ENCODE results near the gene SLC13A5.

Gene SLC13A5

DNA sequence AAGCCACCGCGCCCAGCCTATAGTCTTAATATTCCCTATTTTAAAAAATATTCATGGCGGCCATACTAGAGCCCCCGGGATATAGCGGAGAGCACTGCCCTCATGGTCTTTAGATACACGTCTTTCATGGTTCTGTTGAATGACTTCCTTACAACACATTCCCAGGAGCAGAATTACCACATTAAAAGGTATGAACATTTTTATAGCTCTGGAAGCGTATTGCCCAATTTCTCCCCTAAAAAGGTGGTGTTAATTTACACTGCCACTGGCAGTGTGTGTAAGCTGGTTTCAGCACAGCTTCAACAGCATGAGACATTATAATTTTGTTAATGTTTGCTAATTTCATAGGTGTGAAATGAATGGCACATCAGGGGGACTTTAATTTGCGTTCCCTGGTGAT, 42.6 kb downstream of the SLC13A5 start:
- Histone ChIP-seq H3K4me3 (ENCODE audit: low read depth, low read length) (no peak overlapping the region), H4K12ac (ENCODE audit: low read depth, low read length) (no peak overlapping the region), H2BK5ac (ENCODE audit: low read depth, low read length, poor library complexity) (no peak overlapping the region), H2BK120ac (ENCODE audit: insufficient read depth, low read length, poor library complexity) (no peak overlapping the region), H3K4me1 (ENCODE audit: control insufficient read depth in 1 of 2, insufficient read depth in 2 of 2, low read length in 2 of 2) (peaks cover 0 to 2% of the 10 kb centered on the region in 2 experiments), H3K27me3 (ENCODE audit: insufficient read depth, low read length) (no peaks in the 10 kb centered on the region), H4K8ac (ENCODE audit: low read depth, low read length) (no peak overlapping the region), H4K91ac (ENCODE audit: low read depth, low read length) (no peak overlapping the region), H3K79me2 (ENCODE audit: control insufficient read depth, insufficient read depth, low read length, poor library complexity) (no peaks in the 10 kb centered on the region), H3K36me3 (ENCODE audit: control insufficient read depth in 1 of 2, insufficient read depth in 2 of 2, low read length in 2 of 2) (no peaks in the 10 kb centered on the region), H3K18ac (ENCODE audit: low read length) (no peak overlapping the region), H3K9ac (ENCODE audit: low read length) (no peak overlapping the region), H2BK12ac (ENCODE audit: low read length) (no peak overlapping the region), H3K4me2 (ENCODE audit: low read length) (no peak overlapping the region), H3K79me1 (ENCODE audit: low read length) (no peaks in the 10 kb centered on the region), H2AK5ac (ENCODE audit: low read length) (no peak overlapping the region), H3K4ac (ENCODE audit: low read depth, low read length) (no peak overlapping the region), H3K23ac (ENCODE audit: low read length) (no peak overlapping the region), H3K27ac (ENCODE audit: low read depth, low read length) (no peak overlapping the region), H2AFZ (ENCODE audit: insufficient read depth, low read length, poor library complexity) (no peak overlapping the region), H3K14ac (ENCODE audit: low read length) (no peak overlapping the region), H3K9me3 (ENCODE audit: insufficient read depth, low read depth, low read length) (no peaks in the 10 kb centered on the region)
- no CpG with 5 or more reads among the region's 8 CpGs for WGBS (ENCODE audit: extremely low coverage, insufficient coverage, insufficient read length)
- DNase-seq = peak; percentile 7 to 62

DNA sequence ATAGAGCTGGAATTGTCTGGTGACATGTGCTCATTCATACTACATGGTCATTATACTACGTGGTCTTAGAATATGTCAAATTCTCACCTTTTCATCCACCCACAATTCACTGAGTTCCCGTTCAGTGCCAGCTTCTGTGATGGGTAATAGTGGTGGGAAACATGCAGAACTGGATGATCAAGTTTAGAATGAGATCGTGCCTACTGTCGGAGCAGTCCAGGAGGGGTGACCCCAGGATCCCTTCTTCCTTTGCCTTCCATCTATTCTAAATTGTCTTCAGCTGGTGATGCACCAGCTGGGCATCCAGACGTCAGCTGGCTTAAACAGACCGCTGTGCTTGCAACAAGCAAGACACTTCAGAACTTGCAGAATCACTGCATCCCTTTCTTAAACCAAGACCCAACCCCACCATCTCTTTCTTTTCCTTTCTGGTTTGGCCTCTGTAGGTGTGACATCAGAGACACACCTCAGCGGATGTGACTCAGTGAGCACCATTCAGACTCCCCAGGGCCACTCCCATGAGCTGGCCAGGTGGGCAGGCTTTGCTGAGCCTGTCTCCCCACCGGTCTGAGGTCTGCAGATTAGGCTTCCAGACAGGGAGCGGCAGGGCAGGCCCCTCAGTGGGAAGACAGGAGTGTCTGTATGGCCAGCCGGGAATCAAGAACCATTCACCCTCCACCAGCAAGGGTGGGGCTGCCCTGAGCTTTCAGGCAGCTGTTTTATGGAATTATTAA, 43.5 kb downstream of the SLC13A5 start:
- peak overlapping the region; percentile 30 for H3K4me3 ChIP-seq (ENCODE audit: low read depth, low read length)
- no peaks in the 10 kb centered on the region for H3K9me3 ChIP-seq (ENCODE audit: insufficient read depth, low read depth, low read length)
- no peaks in the 10 kb centered on the region for H3K79me1 ChIP-seq (ENCODE audit: low read length)
- H3K14ac ChIP-seq (ENCODE audit: low read length) = no peak overlapping the region
- H2AK5ac ChIP-seq (ENCODE audit: low read length) = no peak overlapping the region
- no peak overlapping the region for H3K4ac ChIP-seq (ENCODE audit: low read depth, low read length)
- WGBS (ENCODE audit: extremely low coverage, insufficient coverage, insufficient read length) = no CpG with 5 or more reads among the region's 10 CpGs
- H3K36me3 ChIP-seq (ENCODE audit: control insufficient read depth in 1 of 2, insufficient read depth in 2 of 2, low read length in 2 of 2) = no peaks in the 10 kb centered on the region
- no peaks in the 10 kb centered on the region for H3K27me3 ChIP-seq (ENCODE audit: insufficient read depth, low read length)
- peaks cover 0 to 2% of the 10 kb centered on the region in 2 experiments for H3K4me1 ChIP-seq (ENCODE audit: control insufficient read depth in 1 of 2, insufficient read depth in 2 of 2, low read length in 2 of 2)
- DNase-seq = no peak
- no peak overlapping the region for H2AFZ ChIP-seq (ENCODE audit: insufficient read depth, low read length, poor library complexity)
- H3K27ac ChIP-seq (ENCODE audit: low read depth, low read length) = no peak overlapping the region
- no peak overlapping the region for H2BK12ac ChIP-seq (ENCODE audit: low read length)
- no peak overlapping the region for H2BK5ac ChIP-seq (ENCODE audit: low read depth, low read length, poor library complexity)
- no peak overlapping the region for H2BK120ac ChIP-seq (ENCODE audit: insufficient read depth, low read length, poor library complexity)
- H3K18ac ChIP-seq (ENCODE audit: low read length) = no peak overlapping the region
- no peak overlapping the region for H3K9ac ChIP-seq (ENCODE audit: low read length)
- no peak overlapping the region for H3K23ac ChIP-seq (ENCODE audit: low read length)
- H4K8ac ChIP-seq (ENCODE audit: low read depth, low read length) = no peak overlapping the region
- no peak overlapping the region for H4K12ac ChIP-seq (ENCODE audit: low read depth, low read length)
- no peaks in the 10 kb centered on the region for H3K79me2 ChIP-seq (ENCODE audit: control insufficient read depth, insufficient read depth, low read length, poor library complexity)
- H3K4me2 ChIP-seq (ENCODE audit: low read length) = no peak overlapping the region
- H4K91ac ChIP-seq (ENCODE audit: low read depth, low read length) = no peak overlapping the region

DNA sequence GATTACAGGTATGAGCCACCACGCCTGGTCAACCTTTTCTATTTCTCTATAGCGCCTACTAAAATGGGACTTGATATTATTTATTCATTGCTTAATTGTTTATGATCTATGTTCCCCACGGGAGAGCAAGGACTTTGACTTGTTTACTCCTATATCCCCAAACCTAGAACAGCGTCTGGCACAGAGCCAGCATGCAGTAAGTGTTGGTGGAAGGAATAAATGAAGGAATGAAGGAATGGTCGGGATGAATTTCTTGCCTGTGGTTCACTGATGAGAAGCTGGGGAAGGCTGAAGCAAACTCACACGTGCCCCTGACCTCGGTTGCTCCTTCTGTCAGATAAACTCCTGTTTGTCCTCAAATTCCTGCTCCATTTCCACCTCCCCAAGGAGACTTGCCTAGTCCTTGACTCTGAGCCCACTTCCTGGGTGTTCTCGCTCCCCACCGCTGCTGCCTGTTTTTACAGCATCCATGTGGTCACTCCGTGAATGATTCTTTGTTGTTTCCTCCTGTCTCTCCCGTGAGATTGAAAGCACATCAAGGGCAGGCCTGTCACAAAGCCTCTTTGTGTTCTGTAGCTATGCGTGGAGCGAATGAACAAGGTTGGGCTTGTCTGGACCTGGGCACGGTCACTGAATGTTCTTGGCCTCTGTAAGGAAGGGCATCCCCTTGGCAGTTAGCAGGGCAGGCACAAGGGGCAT, 44.3 kb downstream of the SLC13A5 start:
- Histone ChIP-seq H3K18ac (ENCODE audit: low read length) (no peak overlapping the region), H3K36me3 (ENCODE audit: control insufficient read depth in 1 of 2, insufficient read depth in 2 of 2, low read length in 2 of 2) (no peaks in the 10 kb centered on the region), H2AK5ac (ENCODE audit: low read length) (no peak overlapping the region), H3K23ac (ENCODE audit: low read length) (no peak overlapping the region), H3K9ac (ENCODE audit: low read length) (no peak overlapping the region), H3K4me2 (ENCODE audit: low read length) (no peak overlapping the region), H4K12ac (ENCODE audit: low read depth, low read length) (no peak overlapping the region), H3K9me3 (ENCODE audit: insufficient read depth, low read depth, low read length) (no peaks in the 10 kb centered on the region), H2AFZ (ENCODE audit: insufficient read depth, low read length, poor library complexity) (no peak overlapping the region), H3K27me3 (ENCODE audit: insufficient read depth, low read length) (no peaks in the 10 kb centered on the region), H3K79me1 (ENCODE audit: low read length) (no peaks in the 10 kb centered on the region), H3K79me2 (ENCODE audit: control insufficient read depth, insufficient read depth, low read length, poor library complexity) (no peaks in the 10 kb centered on the region), H4K91ac (ENCODE audit: low read depth, low read length) (no peak overlapping the region), H3K4me1 (ENCODE audit: control insufficient read depth in 1 of 2, insufficient read depth in 2 of 2, low read length in 2 of 2) (peaks cover 0 to 2% of the 10 kb centered on the region in 2 experiments), H2BK12ac (ENCODE audit: low read length) (no peak overlapping the region), H3K4ac (ENCODE audit: low read depth, low read length) (no peak overlapping the region), H3K27ac (ENCODE audit: low read depth, low read length) (no peak overlapping the region), H2BK5ac (ENCODE audit: low read depth, low read length, poor library complexity) (no peak overlapping the region), H3K14ac (ENCODE audit: low read length) (no peak overlapping the region), H2BK120ac (ENCODE audit: insufficient read depth, low read length, poor library complexity) (no peak overlapping the region), H3K4me3 (ENCODE audit: low read depth, low read length) (no peak overlapping the region), H4K8ac (ENCODE audit: low read depth, low read length) (no peak overlapping the region)
- no CpG with 5 or more reads among the region's 14 CpGs for WGBS (ENCODE audit: extremely low coverage, insufficient coverage, insufficient read length)
- no peak for DNase-seq

- no peak overlapping the region for H4K91ac ChIP-seq (ENCODE audit: low read depth, low read length)
- no peak overlapping the region for H3K4me3 ChIP-seq (ENCODE audit: low read depth, low read length)
- WGBS (ENCODE audit: extremely low coverage, insufficient coverage, insufficient read length) = no CpG with 5 or more reads among the region's 17 CpGs
Observed at GRCh38 chr17:6668219-6668618, 45.0 kb downstream of the SLC13A5 start.

More at GRCh38 chr17:6668219-6668618, 45.0 kb downstream of the SLC13A5 start:
- Histone ChIP-seq H3K79me2 (ENCODE audit: control insufficient read depth, insufficient read depth, low read length, poor library complexity) (no peaks in the 10 kb centered on the region), H3K79me1 (ENCODE audit: low read length) (no peaks in the 10 kb centered on the region), H3K18ac (ENCODE audit: low read length) (no peak overlapping the region), H3K9me3 (ENCODE audit: insufficient read depth, low read depth, low read length) (no peaks in the 10 kb centered on the region), H3K9ac (ENCODE audit: low read length) (no peak overlapping the region), H2BK120ac (ENCODE audit: insufficient read depth, low read length, poor library complexity) (no peak overlapping the region), H3K36me3 (ENCODE audit: control insufficient read depth in 1 of 2, insufficient read depth in 2 of 2, low read length in 2 of 2) (no peaks in the 10 kb centered on the region), H3K4ac (ENCODE audit: low read depth, low read length) (no peak overlapping the region), H2BK5ac (ENCODE audit: low read depth, low read length, poor library complexity) (no peak overlapping the region), H3K27ac (ENCODE audit: low read depth, low read length) (no peak overlapping the region), H3K23ac (ENCODE audit: low read length) (no peak overlapping the region), H4K8ac (ENCODE audit: low read depth, low read length) (no peak overlapping the region), H4K12ac (ENCODE audit: low read depth, low read length) (no peak overlapping the region), H2BK12ac (ENCODE audit: low read length) (no peak overlapping the region), H3K4me2 (ENCODE audit: low read length) (no peak overlapping the region), H3K14ac (ENCODE audit: low read length) (no peak overlapping the region), H3K27me3 (ENCODE audit: insufficient read depth, low read length) (no peaks in the 10 kb centered on the region), H2AFZ (ENCODE audit: insufficient read depth, low read length, poor library complexity) (no peak overlapping the region), H2AK5ac (ENCODE audit: low read length) (no peak overlapping the region), H3K4me1 (ENCODE audit: control insufficient read depth in 1 of 2, insufficient read depth in 2 of 2, low read length in 2 of 2) (peaks cover 0 to 2% of the 10 kb centered on the region in 2 experiments)
- no peak for DNase-seq

Data from trophoblast cell (in vitro differentiated cells and primary cell).